Kidney glomerular epithelial cell (primary cell): ENCODE data around the gene CUL2.
"Not testable (repeated sequence)": the region's sequence is repeated elsewhere in the genome, so short reads cannot be mapped to it uniquely, and the experiment has no call there.

Source experiments
- DNase-seq: peaks from one replicate; lab custom pipeline; 2025; lab: John Stamatoyannopoulos, UW

Gene CUL2

DNA sequence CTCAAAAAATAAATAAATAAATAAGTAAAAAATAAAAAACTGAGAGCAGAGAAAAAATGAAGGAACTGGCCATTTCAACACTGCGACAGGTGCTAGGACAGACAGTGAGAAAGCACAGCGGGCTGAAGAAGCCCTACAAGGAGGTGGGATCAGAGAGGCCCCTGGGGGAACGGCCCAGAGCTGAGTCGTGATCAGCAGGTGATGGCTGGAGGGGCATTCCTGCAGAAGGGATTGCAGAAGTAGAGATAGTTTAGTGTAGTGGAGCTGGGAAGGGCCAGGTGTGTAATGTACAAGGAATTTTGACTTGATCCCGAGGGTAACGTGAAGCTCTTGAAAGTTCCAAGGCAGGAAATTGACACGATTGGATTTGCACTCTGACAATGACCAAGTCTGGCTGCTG, 112.1 kb downstream of the CUL2 start:
- no peak for DNase-seq

DNA sequence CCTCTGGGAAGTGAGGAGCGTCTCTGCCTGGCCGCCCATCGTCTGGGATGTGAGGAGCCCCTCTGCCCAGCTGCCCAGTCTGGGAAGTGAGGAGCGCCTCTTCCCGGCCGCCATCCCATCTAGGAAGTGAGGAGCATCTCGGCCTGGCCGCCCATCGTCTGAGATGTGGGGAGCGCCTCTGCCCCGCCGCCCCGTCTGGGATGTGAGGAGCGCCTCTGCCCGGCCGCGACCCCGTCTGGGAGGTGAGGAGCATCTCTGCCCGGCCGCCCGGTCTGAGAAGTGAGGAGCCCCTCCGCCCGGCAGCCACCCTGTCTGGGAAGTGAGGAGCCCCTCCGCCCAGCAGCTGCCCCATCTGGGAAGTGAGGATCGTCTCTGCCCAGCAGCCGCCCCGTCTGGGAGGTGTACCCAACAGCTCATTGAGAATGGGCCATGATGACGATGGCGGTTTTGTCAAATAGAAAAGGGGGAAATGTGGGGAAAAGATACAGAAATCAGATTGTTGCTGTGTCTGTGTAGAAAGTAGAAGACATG, 113.7 kb downstream of the CUL2 start:
- not testable (repeated sequence) for DNase-seq

DNA sequence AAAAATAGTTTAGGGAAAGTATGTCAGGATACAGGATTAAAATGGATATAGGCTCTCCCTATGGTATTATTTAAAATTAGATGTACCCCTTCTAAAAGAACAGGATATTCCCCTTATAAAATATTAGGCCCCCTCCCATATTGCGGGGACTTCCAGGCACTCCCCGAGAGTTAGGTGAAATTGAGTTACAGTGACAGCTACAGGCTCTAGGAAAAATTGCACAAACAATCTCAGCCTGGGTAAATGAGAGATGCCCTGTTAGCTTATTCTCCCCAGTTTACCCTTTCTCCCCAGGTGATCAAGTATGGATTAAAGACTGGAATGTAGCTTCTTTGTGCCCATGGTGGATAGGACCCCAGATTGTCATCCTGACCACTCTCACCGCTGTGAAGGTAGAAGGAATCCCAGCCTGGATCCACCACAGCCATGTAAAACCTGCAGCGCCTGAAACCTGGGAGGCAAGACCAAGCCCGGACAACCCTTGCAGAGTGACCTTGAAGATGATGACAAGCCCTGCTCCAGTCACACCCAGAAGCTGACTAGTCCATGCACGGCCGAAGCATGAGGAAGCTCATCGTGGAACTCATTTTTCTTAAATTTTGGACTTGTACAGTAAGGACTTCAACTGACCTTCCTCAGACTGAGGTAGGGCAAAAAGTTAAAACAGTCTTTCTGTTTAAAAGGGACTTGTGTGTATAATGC, 115.6 kb downstream of the CUL2 start:
- DNase-seq = not testable (repeated sequence)

DNA sequence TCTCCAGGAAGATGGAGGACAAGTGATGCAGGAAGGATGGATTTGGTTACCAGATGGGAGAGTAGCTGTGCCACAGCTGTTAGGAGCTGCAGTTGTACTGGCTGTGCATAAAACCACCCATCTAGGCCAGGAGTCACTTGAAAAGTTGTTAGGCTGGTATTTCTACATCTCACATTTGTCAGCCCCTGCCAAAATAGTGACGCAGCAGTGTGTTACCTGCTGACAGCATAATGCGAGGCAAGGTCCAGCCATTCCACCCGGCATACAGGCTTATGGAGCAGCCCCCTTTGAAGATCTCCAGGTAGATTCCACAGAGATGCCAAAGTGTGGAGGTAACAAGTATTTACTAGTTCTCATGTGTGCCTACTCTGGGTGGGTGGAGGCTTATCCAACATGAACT, 116.4 kb downstream of the CUL2 start:
- not testable (repeated sequence) for DNase-seq

DNA sequence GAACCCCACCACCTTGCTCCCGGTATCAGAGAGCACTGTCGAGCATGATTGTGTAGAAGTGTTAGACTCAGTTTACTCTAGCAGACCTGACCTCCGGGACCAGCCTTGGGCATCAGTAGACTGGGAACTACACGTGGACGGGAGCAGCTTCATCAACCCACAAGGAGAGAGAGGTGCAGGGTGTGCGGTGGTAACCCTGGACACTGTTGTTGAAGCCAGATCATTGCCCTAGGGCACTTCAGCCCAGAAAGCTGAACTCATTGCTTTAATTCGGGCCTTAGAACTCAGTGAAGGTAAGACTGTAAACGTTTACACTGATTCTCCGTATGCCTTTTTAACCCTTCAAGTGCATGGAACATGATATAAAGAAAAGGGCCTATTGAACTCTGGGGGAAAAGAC, 117.0 kb downstream of the CUL2 start:
- DNase-seq = not testable (repeated sequence)

DNA sequence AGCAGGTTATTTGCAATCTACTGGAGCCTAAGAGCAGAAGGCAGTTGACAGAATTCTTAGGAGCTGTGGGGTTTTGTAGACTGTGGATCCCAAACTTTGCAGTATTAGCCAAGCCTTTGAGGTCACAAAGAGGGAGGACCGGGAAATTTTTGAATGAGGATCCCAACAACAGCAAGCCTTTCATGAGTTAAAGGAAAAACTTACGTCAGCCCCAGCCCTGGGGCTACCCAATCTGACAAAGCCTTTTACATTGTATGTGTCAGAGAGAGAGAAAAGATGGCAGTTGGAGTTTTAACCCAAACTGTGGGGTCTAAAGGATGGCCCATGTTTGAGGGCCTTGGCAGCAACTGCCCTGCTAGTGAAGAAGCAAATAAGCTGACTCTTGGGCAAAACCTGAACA, 117.5 kb downstream of the CUL2 start:
- DNase-seq = not testable (repeated sequence)

DNA sequence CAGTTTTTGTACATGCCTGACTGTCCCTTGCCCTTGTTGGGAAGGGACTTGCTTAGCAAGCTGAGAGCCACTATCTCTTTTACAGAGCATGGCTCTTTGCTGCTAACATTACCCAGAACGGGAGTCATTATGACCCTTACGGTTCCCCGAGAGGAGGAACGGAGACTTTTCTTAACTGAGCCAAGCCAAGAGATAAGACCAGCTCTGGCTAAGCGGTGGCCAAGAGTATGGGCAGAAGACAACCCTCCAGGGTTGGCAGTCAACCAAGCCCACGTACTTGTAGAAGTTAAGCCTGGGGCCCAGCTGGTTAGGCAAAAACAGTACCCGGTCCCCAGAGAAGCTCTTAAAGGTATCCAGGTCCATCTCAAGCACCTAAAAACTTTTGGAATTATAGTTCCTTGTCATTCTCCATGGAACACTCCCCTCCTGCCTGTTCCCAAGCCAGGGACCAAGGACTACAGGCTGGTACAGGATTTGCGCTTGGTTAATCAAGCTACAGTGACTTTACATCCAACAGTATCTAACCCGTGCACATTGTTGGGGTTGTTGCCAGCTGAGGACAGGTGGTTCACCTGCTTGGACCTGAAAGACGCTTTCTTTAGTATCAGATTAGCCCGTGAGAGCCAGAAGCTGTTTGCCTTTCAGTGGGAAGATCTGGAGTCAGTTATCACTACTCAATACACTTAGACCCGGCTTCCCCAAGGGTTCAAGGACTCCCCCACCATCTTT, 118.4 kb downstream of the CUL2 start:
- DNase-seq = not testable (repeated sequence)

DNA sequence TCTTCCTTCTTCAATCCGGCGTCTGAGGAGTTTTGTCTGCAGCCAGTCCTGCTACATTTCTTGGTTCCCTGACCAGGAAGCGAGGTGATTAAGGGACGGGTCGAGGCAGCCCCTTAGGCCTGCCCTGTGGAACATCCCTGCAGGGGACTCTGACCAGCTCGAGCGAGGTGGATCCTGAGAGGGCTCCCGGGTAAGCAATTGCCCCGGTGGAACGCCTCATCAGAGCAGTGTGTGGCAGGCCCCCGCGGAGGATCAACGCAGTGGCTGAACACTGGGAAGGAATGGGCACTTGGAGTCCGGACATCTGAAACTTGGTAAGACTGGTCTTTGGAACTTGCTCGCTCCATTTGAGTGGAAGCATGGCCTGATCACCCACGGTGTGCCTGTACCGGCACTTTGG, 121.0 kb downstream of the CUL2 start:
- no peak for DNase-seq

DNA sequence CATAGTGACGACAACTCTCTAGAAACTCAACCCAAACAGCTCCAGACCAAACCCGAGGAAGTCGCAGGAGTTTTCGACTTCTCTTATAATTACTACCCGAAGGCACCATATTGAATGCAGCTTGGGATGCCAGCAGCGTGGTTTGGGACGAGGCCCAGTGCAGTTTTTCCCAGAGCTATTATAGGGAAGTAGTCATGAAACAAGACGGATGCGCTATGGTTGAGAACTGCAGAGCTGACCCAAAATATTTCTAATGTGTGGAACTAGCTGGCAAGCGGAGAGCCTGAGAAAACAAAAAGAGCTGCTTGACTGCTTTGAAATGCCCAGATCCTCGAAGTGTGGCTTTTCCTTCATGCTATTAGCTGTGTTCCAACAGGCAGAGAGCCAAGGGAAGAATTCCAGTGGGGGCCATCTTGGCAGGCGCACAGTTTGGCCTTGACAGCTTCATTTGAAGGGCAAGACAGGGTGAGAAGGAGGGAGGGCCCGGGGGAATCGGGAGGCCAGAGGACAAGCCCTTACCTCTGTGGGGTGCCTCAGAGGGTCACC, 122.7 kb downstream of the CUL2 start:
- peak; percentile 1 for DNase-seq

DNA sequence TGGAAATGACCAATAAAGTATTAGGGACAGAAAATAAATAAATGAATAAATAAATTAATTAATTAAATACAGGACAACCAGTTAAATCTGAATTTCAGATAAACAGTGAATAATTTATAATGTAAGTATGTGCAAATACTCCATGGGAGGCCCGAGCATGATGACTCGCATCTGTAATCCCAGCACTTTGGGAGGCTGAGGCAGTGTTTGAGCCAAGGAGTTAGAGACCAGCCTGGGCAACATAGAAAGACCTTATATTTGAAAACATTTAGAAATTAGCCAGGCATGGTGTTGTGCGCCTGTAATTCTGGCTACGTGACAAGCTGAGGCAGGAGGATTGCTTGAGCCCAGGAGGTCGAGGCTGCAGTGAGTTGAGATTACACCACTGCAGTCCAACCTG, 123.7 kb downstream of the CUL2 start:
- DNase-seq = no peak

DNA sequence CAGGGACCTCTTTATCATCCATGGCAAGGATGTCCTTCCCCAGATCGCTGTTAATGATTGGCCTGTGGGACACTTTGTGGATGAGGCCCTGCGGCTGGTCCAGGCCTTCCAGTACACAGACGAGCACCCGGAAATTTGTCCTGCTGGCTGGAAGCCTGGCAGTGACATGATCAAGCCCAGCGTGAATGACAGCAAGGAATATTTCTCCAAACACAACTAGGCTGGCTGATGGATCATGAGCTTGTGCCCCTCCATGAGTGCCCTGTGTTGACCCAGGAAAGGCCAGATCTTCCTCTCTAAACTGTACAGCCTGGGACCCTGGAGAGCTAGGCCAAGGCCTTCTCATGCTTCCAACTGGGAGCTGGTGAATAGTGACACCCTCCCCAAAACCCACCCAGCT, 124.1 kb downstream of the CUL2 start:
- DNase-seq = no peak

DNA sequence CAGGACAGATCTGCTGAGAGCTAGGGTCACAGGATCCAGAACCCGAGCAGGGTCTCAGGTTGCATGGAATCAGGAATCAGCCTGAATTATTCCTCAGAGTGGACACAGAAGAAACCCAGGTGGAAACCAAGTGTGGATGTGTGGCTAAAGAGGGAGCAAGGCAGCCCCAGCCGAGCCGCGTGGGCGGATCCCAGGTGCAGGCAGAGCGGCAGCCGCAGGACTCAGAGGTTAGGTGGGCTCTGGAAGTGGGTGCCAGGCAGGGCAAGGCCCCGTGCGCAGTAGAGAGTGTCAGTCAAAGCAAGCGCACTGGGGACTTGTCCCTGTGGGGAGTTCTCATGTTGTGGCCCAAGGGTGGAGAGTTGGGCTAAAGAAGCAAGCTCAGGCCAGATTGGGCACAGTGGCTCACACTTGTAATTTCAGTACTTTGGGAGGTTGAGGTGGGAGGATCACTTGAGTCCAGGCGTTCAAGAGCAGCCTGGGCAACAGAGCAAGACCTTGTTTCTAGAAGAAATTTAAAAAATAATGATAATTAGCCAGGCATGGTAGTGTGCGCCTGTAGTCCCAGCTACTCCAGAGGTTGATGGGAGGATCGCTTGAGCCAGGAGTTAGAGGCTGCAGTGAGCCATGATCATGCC, 125.9 kb downstream of the CUL2 start:
- no peak for DNase-seq

DNA sequence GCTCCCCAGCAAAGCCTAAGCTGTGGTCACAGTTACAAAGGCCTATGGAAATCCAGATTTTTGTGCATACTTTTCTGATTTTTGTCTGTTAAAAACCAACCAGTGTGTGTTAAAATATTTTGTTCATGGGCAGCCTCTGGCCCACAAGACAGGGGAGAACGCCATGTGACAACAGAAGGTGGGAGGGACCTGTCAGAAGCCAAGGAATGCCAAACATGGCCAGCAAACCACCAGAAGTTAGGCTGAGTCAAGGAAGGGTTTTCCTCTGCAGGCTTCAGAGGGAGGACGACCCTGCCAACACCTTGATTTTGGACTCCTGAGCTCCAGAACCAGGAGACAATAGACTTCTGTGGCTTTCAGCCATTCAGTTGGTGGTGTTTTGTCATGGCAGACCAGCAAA, 127.3 kb downstream of the CUL2 start:
- peak; percentile 15 for DNase-seq

DNA sequence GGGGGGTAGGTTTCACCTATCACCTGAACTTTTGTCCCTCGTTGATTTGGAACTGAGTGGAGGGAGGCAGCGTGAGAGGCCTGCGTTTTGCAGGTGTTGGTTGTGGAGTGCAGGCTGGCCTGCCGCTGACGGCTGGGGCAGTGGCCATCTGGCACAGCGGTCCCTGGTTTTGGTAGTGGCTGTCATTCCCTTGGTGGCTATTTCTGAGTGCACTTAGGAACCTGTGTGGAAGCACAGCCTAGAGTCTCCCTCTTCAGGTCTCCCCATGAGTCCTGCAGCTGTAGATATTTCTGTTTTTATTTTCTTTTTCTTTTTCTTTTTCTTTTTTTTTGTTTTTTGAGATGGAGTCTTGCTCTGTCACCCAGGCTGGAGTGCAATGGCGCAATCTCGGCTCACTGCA, 129.2 kb downstream of the CUL2 start:
- no peak for DNase-seq

DNA sequence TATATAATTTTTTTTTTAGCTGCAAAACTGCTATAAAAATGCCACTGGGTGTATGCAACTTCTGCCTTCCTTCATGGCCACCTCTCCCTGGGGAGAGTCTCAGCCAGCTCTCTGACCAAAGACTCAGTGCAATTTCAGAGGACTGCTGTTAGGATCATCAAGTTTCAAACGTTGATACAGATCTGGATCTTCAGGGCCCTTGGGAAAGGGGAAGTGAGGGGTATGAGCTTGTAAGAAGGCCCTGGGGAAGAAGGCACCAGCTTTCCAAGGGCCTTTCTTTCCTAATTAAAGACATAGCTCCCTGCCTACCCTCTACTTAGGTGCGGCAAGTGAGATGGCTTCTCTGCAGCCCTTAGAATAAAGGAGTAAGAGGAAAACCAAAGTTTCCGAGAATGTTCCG, 130.4 kb downstream of the CUL2 start:
- DNase-seq = no peak

DNA sequence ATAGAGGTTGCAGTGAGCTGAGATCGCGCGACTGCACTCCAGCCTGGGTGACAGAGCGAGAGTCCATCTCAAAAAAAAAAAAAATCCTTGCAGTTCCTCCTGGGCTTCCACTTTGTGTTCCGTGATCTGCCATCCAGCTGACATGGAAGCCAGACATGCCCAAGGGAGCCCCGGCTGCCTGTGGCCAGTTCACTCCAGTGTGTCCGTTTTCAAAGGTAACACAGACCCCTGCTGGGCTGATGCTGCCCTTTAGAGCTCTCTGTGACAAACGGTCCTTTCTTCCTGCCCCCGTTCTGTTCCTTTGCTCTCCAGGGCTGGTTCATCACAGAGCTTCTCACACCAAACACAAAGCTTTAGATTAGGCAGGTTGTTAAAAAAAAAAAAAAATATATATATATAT, 130.8 kb downstream of the CUL2 start:
- DNase-seq = no peak
